Left ventricle myocardium inferior (tissue), 1 donor: ENCODE measurements around the gene RPL31. TPM values are rescaled to one million over a fixed set of nuclear protein-coding genes. Genes with fewer than 3 reads are reported as not detected.

ENCODE experiments used
- DNase-seq: peaks from one replicate; pipeline ENCODE4 v3.0.0-alpha.2; 2020
- H3K27ac ChIP-seq: fragments of 200-600 bp; replicated peaks from 2 replicates; pipeline ENCODE4 v1.8.0; 2021
- H3K27me3 ChIP-seq: fragments of 200-600 bp; 2 replicates; pipeline ENCODE4 v1.8.0; 2021; ENCODE audit warnings: low read depth
- H3K36me3 ChIP-seq: fragments of 200-600 bp; 2 replicates; pipeline ENCODE4 v1.8.0; 2021
- H3K4me1 ChIP-seq: fragments of 200-600 bp; 2 replicates; pipeline ENCODE4 v1.8.0; 2021
- H3K4me3 ChIP-seq: fragments of 200-600 bp; 2 replicates; pipeline ENCODE4 v1.8.0; 2021; ENCODE audit warnings: mild to moderate bottlenecking, moderate library complexity
- H3K9me3 ChIP-seq: fragments of 200-600 bp; replicated peaks from 2 replicates; pipeline ENCODE4 v1.8.0; 2021
- intact Hi-C: fragments of 100-400 bp; cut with micrococcal nuclease; formaldehyde crosslinking; loops from one replicate; pipeline ENCODE4 v1.11.0; 2022
- total RNA-seq: library from RNA; stranded (reverse); fragmentation: NEBNext Ultra II Directional; extraction: Animal tissue kit (Norgen Biotek cat#: 25700); gene quantifications from one replicate; pipeline ENCODE4 v1.2.1, GENCODE V29; 2021
- TF ChIP-seq, protein P1 (sequence below): fragments of 200-600 bp; IDR thresholded peaks from 2 replicates; pipeline ENCODE4 v1.8.0; 2021; ENCODE audit warnings: antibody characterized with exemption, mild to moderate bottlenecking, borderline replicate concordance
- donor health status: DM: no; HTN: yes; CAD: no; lungs with severe emphysema.

The RPL31 gene
- total RNA-seq, 1 donor from 2014 or later = 803 TPM

GRCh38 chr2:100980046-100980445 is 22.0 kb upstream of the RPL31 start:
- H3K4me1 ChIP-seq = peaks cover 4% of the 10 kb centered on the region
- no peaks in the 10 kb centered on the region for H3K9me3 ChIP-seq
- intact Hi-C loops = no loop called here
- H3K36me3 ChIP-seq = peaks cover 57% of the 10 kb centered on the region
- H3K27me3 ChIP-seq = no peaks in the 10 kb centered on the region
- H3K4me3 ChIP-seq = no peak overlapping the region
- no peak for DNase-seq
- TF ChIP-seq, protein P1, sequence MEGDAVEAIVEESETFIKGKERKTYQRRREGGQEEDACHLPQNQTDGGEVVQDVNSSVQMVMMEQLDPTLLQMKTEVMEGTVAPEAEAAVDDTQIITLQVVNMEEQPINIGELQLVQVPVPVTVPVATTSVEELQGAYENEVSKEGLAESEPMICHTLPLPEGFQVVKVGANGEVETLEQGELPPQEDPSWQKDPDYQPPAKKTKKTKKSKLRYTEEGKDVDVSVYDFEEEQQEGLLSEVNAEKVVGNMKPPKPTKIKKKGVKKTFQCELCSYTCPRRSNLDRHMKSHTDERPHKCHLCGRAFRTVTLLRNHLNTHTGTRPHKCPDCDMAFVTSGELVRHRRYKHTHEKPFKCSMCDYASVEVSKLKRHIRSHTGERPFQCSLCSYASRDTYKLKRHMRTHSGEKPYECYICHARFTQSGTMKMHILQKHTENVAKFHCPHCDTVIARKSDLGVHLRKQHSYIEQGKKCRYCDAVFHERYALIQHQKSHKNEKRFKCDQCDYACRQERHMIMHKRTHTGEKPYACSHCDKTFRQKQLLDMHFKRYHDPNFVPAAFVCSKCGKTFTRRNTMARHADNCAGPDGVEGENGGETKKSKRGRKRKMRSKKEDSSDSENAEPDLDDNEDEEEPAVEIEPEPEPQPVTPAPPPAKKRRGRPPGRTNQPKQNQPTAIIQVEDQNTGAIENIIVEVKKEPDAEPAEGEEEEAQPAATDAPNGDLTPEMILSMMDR = no peak
- no peak overlapping the region for H3K27ac ChIP-seq

- no peak overlapping the region for H3K4me3 ChIP-seq
- intact Hi-C loops = no loop called here
- peaks cover 48% of the 10 kb centered on the region for H3K36me3 ChIP-seq
- TF ChIP-seq, protein P1 = no peak
- H3K4me1 ChIP-seq = peaks cover 4% of the 10 kb centered on the region
- H3K9me3 ChIP-seq = no peaks in the 10 kb centered on the region
- H3K27ac ChIP-seq = no peak overlapping the region
- no peak for DNase-seq
- no peaks in the 10 kb centered on the region for H3K27me3 ChIP-seq
Measured at GRCh38 chr2:100981011-100981410, 21.1 kb upstream of the RPL31 start.

DNA sequence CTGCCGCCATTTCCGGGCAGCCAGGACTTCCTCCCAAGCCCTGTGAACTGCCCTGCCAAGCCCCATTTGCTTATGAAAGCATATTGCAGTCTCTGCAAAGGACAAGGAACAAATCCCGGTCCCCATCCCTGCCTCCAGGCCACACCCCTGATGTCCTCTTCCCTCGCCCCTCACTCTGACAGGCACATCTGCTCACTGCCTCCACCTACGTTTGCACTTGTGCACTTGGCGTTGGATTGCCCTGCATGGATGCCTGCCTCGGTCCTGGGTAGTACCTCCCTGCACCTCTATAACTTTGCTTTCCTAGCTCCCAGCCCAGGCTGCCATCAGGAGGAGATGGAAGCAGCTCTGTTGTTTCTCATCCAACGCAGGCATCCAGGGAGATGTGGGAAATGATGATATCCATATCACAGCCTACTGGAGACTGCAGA is 19.6 kb upstream of the RPL31 start:
- Histone ChIP-seq H3K9me3 (no peaks in the 10 kb centered on the region), H3K4me3 (no peak overlapping the region), H3K27me3 (no peaks in the 10 kb centered on the region), H3K4me1 (peaks cover 4% of the 10 kb centered on the region), H3K36me3 (peaks cover 34% of the 10 kb centered on the region), H3K27ac (no peak overlapping the region)
- intact Hi-C loops = no loop called here
- no peak for DNase-seq
- TF ChIP-seq, protein P1 = no peak

DNA sequence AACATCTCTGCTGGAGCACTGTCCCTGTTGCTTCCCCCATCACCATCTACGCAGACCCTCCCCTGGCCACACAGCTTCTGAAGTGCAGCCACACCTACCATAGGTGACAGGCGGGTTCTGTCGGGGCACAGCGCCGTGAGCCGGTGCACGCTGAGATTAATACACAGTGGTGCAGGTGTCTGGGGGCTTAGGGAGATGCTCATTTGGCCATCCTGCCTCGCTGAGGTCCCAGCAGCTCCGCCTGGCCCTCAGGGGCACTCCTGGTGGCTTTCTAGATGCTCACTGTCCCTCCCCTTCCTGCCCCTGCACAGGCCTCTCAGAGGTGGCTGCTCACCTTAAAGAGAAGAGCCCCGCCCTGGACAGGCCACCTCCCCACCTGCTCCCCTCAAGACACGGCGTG is 18.9 kb upstream of the RPL31 start:
- intact Hi-C loops = no loop called here
- H3K9me3 ChIP-seq = no peaks in the 10 kb centered on the region
- H3K36me3 ChIP-seq = peaks cover 34% of the 10 kb centered on the region
- DNase-seq = no peak
- no peaks in the 10 kb centered on the region for H3K27me3 ChIP-seq
- H3K4me1 ChIP-seq = peaks cover 4% of the 10 kb centered on the region
- H3K4me3 ChIP-seq = no peak overlapping the region
- no peak overlapping the region for H3K27ac ChIP-seq
- TF ChIP-seq, protein P1 = no peak

DNA sequence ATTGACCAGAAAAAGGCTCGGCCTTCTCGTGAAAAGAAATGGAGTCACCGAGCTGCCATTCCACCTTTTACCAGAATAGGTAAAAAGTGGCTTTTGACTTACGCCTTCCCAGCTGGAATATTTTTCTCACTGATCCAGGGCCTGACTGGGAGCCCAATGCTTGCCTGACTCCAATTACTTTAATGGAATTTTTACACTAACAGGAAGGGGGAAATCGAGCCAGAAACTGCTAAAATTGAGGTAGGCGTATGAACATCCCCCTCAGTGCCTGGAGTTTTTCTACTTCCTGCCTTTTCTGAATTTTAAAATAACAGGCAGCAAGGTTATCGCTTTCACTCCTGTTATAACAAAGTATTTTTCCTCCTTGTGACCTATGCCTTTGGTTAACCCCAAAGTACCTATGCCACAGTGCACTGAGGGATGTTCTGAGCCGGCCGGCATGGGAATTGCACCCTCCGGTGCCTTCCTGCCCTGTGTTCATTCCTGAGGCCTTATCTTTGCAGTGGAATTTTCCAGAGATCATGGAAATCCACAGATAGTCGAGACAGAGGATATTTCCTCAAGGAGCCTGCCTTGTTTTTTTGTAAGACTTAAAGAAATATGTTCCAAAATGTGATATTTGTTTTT is 18.3 kb upstream of the RPL31 start:
- H3K9me3 ChIP-seq = no peaks in the 10 kb centered on the region
- TF ChIP-seq, protein P1 = no peak
- peaks cover 30% of the 10 kb centered on the region for H3K36me3 ChIP-seq
- peak overlapping the region; percentile 24 for H3K27ac ChIP-seq
- no peak for DNase-seq
- no peaks in the 10 kb centered on the region for H3K27me3 ChIP-seq
- no peak overlapping the region for H3K4me3 ChIP-seq
- peaks cover 4% of the 10 kb centered on the region for H3K4me1 ChIP-seq
- intact Hi-C loops = loop anchor here (2.0 kb wide), 1 partner anchor 253 kb away; no protein-coding TSS in a partner anchor
